ENCODE results near the gene NYAP2.

DNA sequence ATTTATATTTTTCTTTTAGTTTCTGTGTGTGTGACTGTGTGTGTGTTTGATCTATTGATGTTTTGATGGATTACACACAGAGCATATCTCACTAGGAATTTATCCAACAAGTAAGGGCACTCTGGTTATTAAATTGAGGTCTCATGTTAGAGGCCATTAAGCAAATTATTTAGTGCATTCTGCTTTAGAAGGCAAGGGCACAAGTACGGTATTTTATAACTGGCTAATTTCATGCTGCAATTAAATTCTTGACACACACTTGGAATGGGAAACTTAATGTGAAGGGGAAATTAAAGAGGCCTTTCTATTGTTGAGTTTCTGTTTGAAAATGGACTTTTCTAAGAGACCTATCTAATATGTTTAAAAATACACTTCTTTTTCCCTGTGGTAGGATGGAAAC is 25.8 kb downstream of the NYAP2 start:
- no peak for TF ChIP-seq MXI1 (IDR thresholded peaks at IDR 0.05; ENCODE audit: low read depth, low read length)
- TF ChIP-seq, protein P1, sequence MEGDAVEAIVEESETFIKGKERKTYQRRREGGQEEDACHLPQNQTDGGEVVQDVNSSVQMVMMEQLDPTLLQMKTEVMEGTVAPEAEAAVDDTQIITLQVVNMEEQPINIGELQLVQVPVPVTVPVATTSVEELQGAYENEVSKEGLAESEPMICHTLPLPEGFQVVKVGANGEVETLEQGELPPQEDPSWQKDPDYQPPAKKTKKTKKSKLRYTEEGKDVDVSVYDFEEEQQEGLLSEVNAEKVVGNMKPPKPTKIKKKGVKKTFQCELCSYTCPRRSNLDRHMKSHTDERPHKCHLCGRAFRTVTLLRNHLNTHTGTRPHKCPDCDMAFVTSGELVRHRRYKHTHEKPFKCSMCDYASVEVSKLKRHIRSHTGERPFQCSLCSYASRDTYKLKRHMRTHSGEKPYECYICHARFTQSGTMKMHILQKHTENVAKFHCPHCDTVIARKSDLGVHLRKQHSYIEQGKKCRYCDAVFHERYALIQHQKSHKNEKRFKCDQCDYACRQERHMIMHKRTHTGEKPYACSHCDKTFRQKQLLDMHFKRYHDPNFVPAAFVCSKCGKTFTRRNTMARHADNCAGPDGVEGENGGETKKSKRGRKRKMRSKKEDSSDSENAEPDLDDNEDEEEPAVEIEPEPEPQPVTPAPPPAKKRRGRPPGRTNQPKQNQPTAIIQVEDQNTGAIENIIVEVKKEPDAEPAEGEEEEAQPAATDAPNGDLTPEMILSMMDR (IDR thresholded peaks at IDR 0.05 in 2 of 3, conservative IDR thresholded peaks at IDR 0.05 in 1 of 3; ENCODE audit: control insufficient read depth in 2 of 3, extremely low read depth in 1 of 3, insufficient read depth in 1 of 3, low read depth in 3 of 3, low read length in 3 of 3), result no peak

Data from GM12878 (cell line).